IMR-90 (cell line): ENCODE results near the gene LUC7L2. TPM values are rescaled to one million over a fixed set of nuclear protein-coding genes. Genes with fewer than 3 reads are reported as not detected.

ENCODE experiments used
- ATAC-seq: fragments of 200-7000 bp; cut with Tn5 transposase; 2 replicates; pipeline ENCODE4 v1.9.1; 2020; ENCODE audit warnings: low read depth, mild to moderate bottlenecking, moderate library complexity
- BruUV-seq: library from RNA; stranded (reverse); fragments of 400-500 nt; replicated peaks from 2 replicates; lab custom pipeline; 2021; lab: Mats Ljungman, UMichigan
- CTCF ChIA-PET: fragments of 300-600 bp; formaldehyde crosslinking; extraction: SDS; loops from one replicate; lab custom pipeline; 2021; ENCODE audit warnings: antibody characterized with exemption; lab: Yijun Ruan, JAX
- POLR2A ChIA-PET: fragments of 300-600 bp; sonication (Branson Sonifier 250); formaldehyde crosslinking; loops from one replicate; lab custom pipeline; 2022; ENCODE audit warnings: antibody characterized with exemption; ENCODE audit not compliant: unreplicated experiment; lab: Charles Lee
- DNase-seq: peaks from one replicate; pipeline ENCODE4 v3.0.0; 2013
- H2AFZ ChIP-seq: replicated peaks from 2 replicates; pipeline ENCODE3; 2013; ENCODE audit warnings: low read length, mild to moderate bottlenecking; ENCODE audit not compliant: poor library complexity
- H2AK5ac ChIP-seq: 2 replicates; pipeline ENCODE4 v1.6.1; 2013; ENCODE audit warnings: low read depth, low read length, inconsistent platforms
- H2AK9ac ChIP-seq: replicated peaks from 2 replicates; pipeline ENCODE3; 2013; ENCODE audit warnings: mild to moderate bottlenecking, low read depth, low read length, moderate library complexity; ENCODE audit not compliant: poor library complexity
- H2BK120ac ChIP-seq: 2 replicates; pipeline ENCODE4 v1.6.1; 2013; ENCODE audit warnings: low read depth, low read length, inconsistent platforms
- H2BK15ac ChIP-seq: 3 replicates; pipeline ENCODE4 v1.6.1; 2013; ENCODE audit warnings: low read depth, low read length, inconsistent platforms
- H2BK20ac ChIP-seq: 2 replicates; pipeline ENCODE4 v1.6.1; 2013; ENCODE audit warnings: low read depth, mild to moderate bottlenecking, inconsistent platforms, low read length, moderate library complexity
- H2BK5ac ChIP-seq: 2 replicates; pipeline ENCODE4 v1.6.1; 2013; ENCODE audit warnings: mild to moderate bottlenecking, low read depth, low read length, inconsistent platforms; ENCODE audit not compliant: poor library complexity, severe bottlenecking
- H3K14ac ChIP-seq: replicated peaks from 2 replicates; pipeline ENCODE4 v1.6.1; 2013; ENCODE audit warnings: low read depth, low read length, inconsistent platforms
- H3K18ac ChIP-seq: 2 replicates; pipeline ENCODE4 v1.6.1; 2013; ENCODE audit warnings: low read depth, low read length, control low read depth
- H3K23ac ChIP-seq: 2 replicates; pipeline ENCODE4 v1.6.1; 2013; ENCODE audit warnings: low read depth, low read length, inconsistent platforms
- H3K27ac ChIP-seq: 2 replicates; pipeline ENCODE4 v1.5.1; 2013; ENCODE audit warnings: mild to moderate bottlenecking, control low read depth, low read length; ENCODE audit not compliant: insufficient read depth
- H3K27me3 ChIP-seq: 2 replicates; pipeline ENCODE4 v1.6.1; 2013; ENCODE audit warnings: low read length; ENCODE audit not compliant: control insufficient read depth, insufficient read depth
- H3K36me3 ChIP-seq: 2 replicates; pipeline ENCODE4 v1.6.1; 2013; ENCODE audit warnings: low read length, mixed read lengths; ENCODE audit not compliant: control insufficient read depth, insufficient read depth
- H3K4ac ChIP-seq: 2 replicates; pipeline ENCODE4 v1.6.1; 2013; ENCODE audit warnings: low read depth, low read length, inconsistent platforms
- H3K4me1 ChIP-seq: 2 replicates; pipeline ENCODE4 v1.6.1; 2013; ENCODE audit warnings: low read length, mixed read lengths; ENCODE audit not compliant: control insufficient read depth, insufficient read depth
- H3K4me2 ChIP-seq: 2 replicates; pipeline ENCODE4 v1.6.1; 2013; ENCODE audit warnings: low read depth, mild to moderate bottlenecking, control low read depth, low read length, moderate library complexity
- H3K4me3 ChIP-seq: 2 replicates; pipeline ENCODE4 v1.5.1; 2013; ENCODE audit warnings: low read depth, mild to moderate bottlenecking, control low read depth, low read length, moderate library complexity; ENCODE audit not compliant: insufficient read depth
- H3K56ac ChIP-seq: 2 replicates; pipeline ENCODE4 v1.6.1; 2013; ENCODE audit warnings: low read length, inconsistent platforms; ENCODE audit not compliant: insufficient read depth; ENCODE audit errors: extremely low read depth
- H3K79me1 ChIP-seq, 2 experiments: 2 replicates each; pipeline ENCODE4 v1.6.1; 2013; ENCODE audit warnings: low read length in 2 of 2, inconsistent platforms in 1 of 2, low read depth in 1 of 2
- H3K9ac ChIP-seq: 2 replicates; pipeline ENCODE4 v1.6.1; 2013; ENCODE audit warnings: low read depth, low read length, control low read depth
- H3K9me1 ChIP-seq: 2 replicates; pipeline ENCODE4 v1.6.1; 2013; ENCODE audit warnings: low read length, inconsistent platforms; ENCODE audit not compliant: insufficient read depth
- H3K9me3 ChIP-seq: 2 replicates; pipeline ENCODE4 v1.6.1; 2013; ENCODE audit warnings: low read length; ENCODE audit not compliant: control insufficient read depth, insufficient read depth
- H4K20me1 ChIP-seq: 2 replicates; pipeline ENCODE4 v1.6.1; 2013; ENCODE audit warnings: low read length, inconsistent platforms; ENCODE audit not compliant: insufficient read depth
- H4K5ac ChIP-seq: 2 replicates; pipeline ENCODE4 v1.6.1; 2013; ENCODE audit warnings: mild to moderate bottlenecking, low read depth, low read length, control low read depth
- H4K8ac ChIP-seq, 2 experiments: 2 replicates each; pipeline ENCODE4 v1.6.1; 2013; ENCODE audit warnings: low read depth in 2 of 2, low read length in 2 of 2, control low read depth in 1 of 2, inconsistent platforms in 1 of 2
- H4K91ac ChIP-seq: 2 replicates; pipeline ENCODE4 v1.6.1; 2013; ENCODE audit warnings: low read depth, low read length, inconsistent platforms; ENCODE audit not compliant: insufficient read depth
- BHLHE40 ChIP-seq: fragments of 150-350 bp; IDR thresholded peaks from 2 replicates; pipeline ENCODE4 v1.6.1; 2016; ENCODE audit warnings: mild to moderate bottlenecking, low read depth, low read length
- CEBPB ChIP-seq: IDR thresholded peaks from 2 replicates; pipeline ENCODE4 v1.6.1; 2012; ENCODE audit warnings: low read depth, low read length, improper control_type of control experiment
- CTCF ChIP-seq: conservative IDR thresholded peaks from 2 replicates; pipeline ENCODE4 v1.5.1; 2012; ENCODE audit warnings: mild to moderate bottlenecking, low read depth, low read length, improper control_type of control experiment
- ELK1 ChIP-seq: fragments of 150-350 bp; IDR thresholded peaks from 2 replicates; pipeline ENCODE4 v1.6.1; 2016; ENCODE audit warnings: low read depth, mild to moderate bottlenecking, low read length, moderate library complexity, borderline replicate concordance
- FOS ChIP-seq: fragments of 150-350 bp; IDR thresholded peaks from 2 replicates; pipeline ENCODE4 v1.6.1; 2016; ENCODE audit warnings: low read depth, low read length
- MAFK ChIP-seq: IDR thresholded peaks from 2 replicates; pipeline ENCODE4 v1.6.1; 2012; ENCODE audit warnings: low read depth, low read length, improper control_type of control experiment
- MAZ ChIP-seq: IDR thresholded peaks from 2 replicates; pipeline ENCODE4 v1.6.1; 2012; ENCODE audit warnings: low read depth, mild to moderate bottlenecking, low read length, improper control_type of control experiment, moderate library complexity, borderline replicate concordance
- MXI1 ChIP-seq: IDR thresholded peaks from 2 replicates; pipeline ENCODE4 v1.6.1; 2012; ENCODE audit warnings: low read depth, mild to moderate bottlenecking, low read length, moderate library complexity, borderline replicate concordance
- NFE2L2 ChIP-seq: fragments of 150-350 bp; IDR thresholded peaks from 2 replicates; pipeline ENCODE4 v1.6.1; 2016; ENCODE audit warnings: low read depth, mild to moderate bottlenecking, low read length
- POLR2A ChIP-seq: IDR thresholded peaks from 2 replicates; pipeline ENCODE4 v1.6.1; 2012; ENCODE audit warnings: mild to moderate bottlenecking, low read depth, low read length
- RAD21 ChIP-seq: IDR thresholded peaks from 2 replicates; pipeline ENCODE4 v1.6.1; 2012; ENCODE audit warnings: low read length, improper control_type of control experiment
- RCOR1 ChIP-seq: IDR thresholded peaks from 2 replicates; pipeline ENCODE4 v1.6.1; 2012; ENCODE audit warnings: mild to moderate bottlenecking, low read length, improper control_type of control experiment; ENCODE audit not compliant: insufficient replicate concordance
- RFX5 ChIP-seq: IDR thresholded peaks from 2 replicates; pipeline ENCODE4 v1.8.0; 2012; ENCODE audit warnings: low read depth, mild to moderate bottlenecking, low read length, moderate library complexity
- SMC3 ChIP-seq: fragments of 150-350 bp; IDR thresholded peaks from 2 replicates; pipeline ENCODE4 v1.6.1; 2016; ENCODE audit warnings: low read depth, mild to moderate bottlenecking, antibody characterized with exemption, low read length, moderate library complexity
- USF2 ChIP-seq: fragments of 150-350 bp; IDR thresholded peaks from 2 replicates; pipeline ENCODE4 v1.6.1; 2017; ENCODE audit warnings: mild to moderate bottlenecking, antibody characterized with exemption, low read length, low read depth
- WGBS, 2 experiments: methylation state at CpG; one replicate each; pipeline versions ENCODE4 v1.1.5 to v1.1.7; 2013; ENCODE audit warnings: missing lambda C conversion rate in 2 of 2; ENCODE audit not compliant: insufficient read length in 1 of 2; ENCODE audit errors: extremely low coverage in 2 of 2; 5-methylcytosine and 5-hydroxymethylcytosine counted together
- dilution Hi-C: fragments of 300-500 bp; cut with HindIII; formaldehyde crosslinking; loops from one replicate; pipeline ENCODE4 v1.14.3; 2018; ENCODE audit warnings: low sequenced_read_pairs; ENCODE audit not compliant: unreplicated experiment
- in situ Hi-C: fragments of 300-500 bp; cut with MboI; formaldehyde crosslinking; loops from 3 replicates; pipeline ENCODE4 v1.14.3; 2019; ENCODE audit warnings: low sequenced_read_pairs, inconsistent platforms, mixed read lengths
- intact Hi-C: fragments of 100-400 bp; cut with micrococcal nuclease; formaldehyde crosslinking; loops from 2 replicates; pipeline ENCODE4 v1.10.0; 2022
- polyA plus RNA-seq, 3 experiments: library from polyadenylated mRNA; depleted of rRNA; stranded (reverse); fragments of >200 nt; gene quantifications; 2 replicates each; pipeline ENCODE4 v1.2.3, GENCODE V29; 2012; ENCODE audit warnings: low replicate concordance in 1 of 3
- total RNA-seq: library from RNA; depleted of rRNA; stranded (reverse); fragments of >200 nt; gene quantifications from 2 replicates; pipeline ENCODE4 v1.2.3, GENCODE V29; 2012

The LUC7L2 gene
- total and polyA plus RNA-seq, 2 of the 4 experiments (the other 2 are of a cell fraction), result 14.9 to 31.8 TPM

- no peaks in the 10 kb centered on the region for H3K27me3 ChIP-seq
- 0 out of 2 replicates have a peak overlapping the region, but pooled peaks have one; percentile 12 for H4K5ac ChIP-seq
- no peak overlapping the region for H3K4me2 ChIP-seq
- no peak overlapping the region for H2BK15ac ChIP-seq
- no peak overlapping the region for H3K4ac ChIP-seq
- H4K20me1 ChIP-seq, result no peaks in the 10 kb centered on the region; the same call in 1 of the 2 replicates
- intact Hi-C loops, result no loop called here
- no peaks in the 10 kb centered on the region for H3K4me1 ChIP-seq
- H3K18ac ChIP-seq, result no peak overlapping the region
- no peak overlapping the region for H2AK5ac ChIP-seq
- H3K4me3 ChIP-seq, result no peak overlapping the region
- no peak overlapping the region for H2BK120ac ChIP-seq
- no peak for DNase-seq
- H3K27ac ChIP-seq, result no peak overlapping the region
- POLR2A ChIA-PET, result no interaction called here
- dilution Hi-C loops, result no loop called here
- no peak overlapping the region for H2BK20ac ChIP-seq
- H3K56ac ChIP-seq, result no peak overlapping the region
- peaks cover 8 to 22% of the 10 kb centered on the region in 2 experiments; a peak in 2 of 4 replicates for H3K79me1 ChIP-seq
- H3K14ac ChIP-seq, result no peak overlapping the region
- no peak overlapping the region for H2AFZ ChIP-seq
- H3K9me3 ChIP-seq, result no peaks in the 10 kb centered on the region
- no peak overlapping the region for H2BK5ac ChIP-seq
- no peak overlapping the region for H4K8ac ChIP-seq
- BruUV-seq, result no TSS peak
- 66% methylated on average over 7 of the region's 7 CpGs; no CpG with 5 or more reads in 1 of the 2 experiments for WGBS, 2 experiments
- no peak overlapping the region for H3K23ac ChIP-seq
- H3K36me3 ChIP-seq, result peaks cover 24% of the 10 kb centered on the region
- CTCF ChIA-PET, result interaction anchor here (0.5 to 6.0 kb wide), 2 partner anchors 12 to 50 kb away, joined by 4 to 36 read pairs; no protein-coding TSS in a partner anchor
- in situ Hi-C loops, result no loop called here
- no peak overlapping the region for H2AK9ac ChIP-seq
- no peak overlapping the region for H3K9ac ChIP-seq
- TF ChIP-seq CTCF (no peak), NFE2L2 (no peak), CEBPB (no peak), RAD21 (no peak), RCOR1 (no peak), MXI1 (no peak), BHLHE40 (no peak), MAFK (no peak), FOS (no peak), ELK1 (no peak), RFX5 (no peak), MAZ (no peak), USF2 (no peak), SMC3 (no peak), POLR2A (no peak)
- no peaks in the 10 kb centered on the region for H3K9me1 ChIP-seq
- H4K91ac ChIP-seq, result no peak overlapping the region
- no peak for ATAC-seq
These were observed 62.4 kb downstream of the LUC7L2 start for GRCh38 chr7:139422126-139422525.
